ENCODE data around the gene PRKCE. TPM values are rescaled to one million over a fixed set of nuclear protein-coding genes. Genes with fewer than 3 reads are reported as not detected.

Gene PRKCE
- total RNA-seq, 1 donor from 2014 or later = 4.6 TPM

DNA sequence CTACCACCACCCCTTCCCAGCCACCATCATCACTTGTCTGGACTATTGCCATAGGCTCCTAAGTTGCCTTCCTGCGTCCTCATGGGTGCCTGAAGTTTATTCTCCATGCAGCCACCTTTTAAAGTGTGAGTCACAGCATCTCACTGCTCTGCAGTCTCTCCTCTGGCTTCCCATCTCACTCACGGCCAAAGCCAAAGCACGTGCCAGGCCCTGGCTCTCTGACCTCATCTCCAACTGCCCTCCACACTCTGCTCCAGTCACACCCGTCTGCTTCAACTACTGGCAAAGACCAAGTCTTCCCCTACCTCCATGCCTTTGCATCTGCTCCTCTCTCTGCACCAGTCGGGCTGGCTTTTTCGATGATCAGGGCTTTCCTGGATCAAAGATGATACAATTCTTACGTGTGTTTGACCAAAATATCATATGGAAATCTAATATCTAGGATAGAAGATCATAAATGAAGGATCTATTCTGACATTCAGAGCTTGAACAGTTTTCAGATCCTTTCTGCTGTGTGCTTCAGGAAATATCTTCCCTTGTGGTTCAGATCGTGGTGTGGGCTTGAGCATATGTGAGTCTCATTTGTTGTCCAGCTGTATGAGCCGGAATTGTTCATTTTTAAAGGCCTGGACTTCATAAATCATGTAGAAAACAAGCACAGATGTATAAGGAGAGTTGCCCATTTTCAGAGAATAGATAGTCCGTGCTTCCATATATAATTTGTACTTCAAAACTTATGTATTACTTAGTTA lies 175.6 kb downstream of the PRKCE start:
- intact Hi-C loops (cut with DNase I) = no loop called here
- H3K27ac ChIP-seq = no peak overlapping the region
- H3K27me3 ChIP-seq = no peaks in the 10 kb centered on the region
- H3K36me3 ChIP-seq = no peaks in the 10 kb centered on the region
- no peak overlapping the region for H3K4me3 ChIP-seq
- peaks cover 17 to 35% of the 10 kb centered on the region in 2 donors for H3K4me1 ChIP-seq
- TF ChIP-seq, protein P1, sequence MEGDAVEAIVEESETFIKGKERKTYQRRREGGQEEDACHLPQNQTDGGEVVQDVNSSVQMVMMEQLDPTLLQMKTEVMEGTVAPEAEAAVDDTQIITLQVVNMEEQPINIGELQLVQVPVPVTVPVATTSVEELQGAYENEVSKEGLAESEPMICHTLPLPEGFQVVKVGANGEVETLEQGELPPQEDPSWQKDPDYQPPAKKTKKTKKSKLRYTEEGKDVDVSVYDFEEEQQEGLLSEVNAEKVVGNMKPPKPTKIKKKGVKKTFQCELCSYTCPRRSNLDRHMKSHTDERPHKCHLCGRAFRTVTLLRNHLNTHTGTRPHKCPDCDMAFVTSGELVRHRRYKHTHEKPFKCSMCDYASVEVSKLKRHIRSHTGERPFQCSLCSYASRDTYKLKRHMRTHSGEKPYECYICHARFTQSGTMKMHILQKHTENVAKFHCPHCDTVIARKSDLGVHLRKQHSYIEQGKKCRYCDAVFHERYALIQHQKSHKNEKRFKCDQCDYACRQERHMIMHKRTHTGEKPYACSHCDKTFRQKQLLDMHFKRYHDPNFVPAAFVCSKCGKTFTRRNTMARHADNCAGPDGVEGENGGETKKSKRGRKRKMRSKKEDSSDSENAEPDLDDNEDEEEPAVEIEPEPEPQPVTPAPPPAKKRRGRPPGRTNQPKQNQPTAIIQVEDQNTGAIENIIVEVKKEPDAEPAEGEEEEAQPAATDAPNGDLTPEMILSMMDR (IDR thresholded peaks at IDR 0.05) = no peak
- peaks cover 0 to 6% of the 10 kb centered on the region in 2 donors for H3K9me3 ChIP-seq
- peak; percentile 32 to 87 for DNase-seq (ENCODE audit: low spot score in 2 of 2)

DNA sequence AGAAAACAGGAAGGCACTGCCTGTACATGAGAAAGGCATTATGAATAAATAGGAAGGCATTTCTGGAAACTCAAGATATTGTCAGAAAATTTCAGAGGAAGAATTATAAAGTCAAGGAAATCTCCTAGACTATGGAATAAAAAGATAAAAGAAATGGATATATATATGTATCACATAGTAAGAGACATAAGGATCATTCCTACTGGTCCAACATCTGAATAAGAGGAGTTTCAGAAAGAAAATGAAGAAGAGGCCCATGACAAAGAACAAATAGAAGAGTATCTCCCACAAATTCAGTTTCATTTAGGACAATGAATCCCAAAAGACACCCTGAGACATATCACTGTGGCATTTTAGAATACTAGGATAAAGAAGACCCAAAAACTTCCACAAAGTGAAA lies 178.8 kb downstream of the PRKCE start:
- TF ChIP-seq, protein P1 (IDR thresholded peaks at IDR 0.05) = no peak
- DNase-seq (ENCODE audit: low spot score in 2 of 2) = no peak
- Histone ChIP-seq H3K27me3 (no peaks in the 10 kb centered on the region), H3K4me1 (peaks cover 0 to 8% of the 10 kb centered on the region in 2 donors), H3K27ac (no peak overlapping the region), H3K36me3 (no peaks in the 10 kb centered on the region), H3K4me3 (no peak overlapping the region), H3K9me3 (peaks cover 0 to 6% of the 10 kb centered on the region in 2 donors)
- intact Hi-C loops (cut with DNase I) = no loop called here

DNA sequence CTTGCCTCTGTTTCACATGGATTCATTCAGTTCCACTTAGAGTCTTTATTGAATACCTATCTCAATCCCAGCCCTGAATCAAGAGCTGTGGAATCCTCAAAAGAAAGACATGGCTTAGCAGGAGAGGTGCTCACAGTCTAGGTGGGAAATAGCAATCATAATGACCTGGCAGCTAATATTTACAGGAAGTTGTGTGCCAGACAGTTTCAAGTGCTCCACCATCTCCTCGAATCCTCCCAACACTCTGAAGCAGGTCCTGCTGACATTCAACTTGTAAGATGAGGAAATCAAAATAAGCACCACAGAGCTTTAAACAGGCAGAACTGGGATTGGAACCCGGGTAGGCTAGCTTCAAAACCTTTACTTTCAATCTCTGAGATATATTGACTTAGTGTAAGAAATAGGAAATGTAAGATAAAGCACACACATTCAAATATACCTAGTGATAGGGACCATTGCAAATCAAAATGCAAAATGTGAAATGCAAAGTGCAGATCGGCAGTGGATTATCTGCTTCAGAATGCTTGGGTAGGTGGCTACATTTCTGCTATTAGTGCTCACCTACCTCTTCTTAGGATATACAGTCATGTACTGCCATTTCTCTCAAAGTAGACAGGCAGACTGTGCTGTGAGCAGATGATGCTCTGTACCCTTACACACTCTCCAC lies 182.0 kb downstream of the PRKCE start:
- DNase-seq (ENCODE audit: low spot score in 2 of 2) = no peak
- no peaks in the 10 kb centered on the region for H3K4me1 ChIP-seq
- no peak overlapping the region for H3K4me3 ChIP-seq
- TF ChIP-seq, protein P1 (IDR thresholded peaks at IDR 0.05) = no peak
- H3K27ac ChIP-seq = no peak overlapping the region
- intact Hi-C loops (cut with DNase I) = no loop called here
- no peaks in the 10 kb centered on the region for H3K36me3 ChIP-seq
- H3K27me3 ChIP-seq = no peaks in the 10 kb centered on the region
- peaks cover 0 to 6% of the 10 kb centered on the region in 2 donors for H3K9me3 ChIP-seq

DNA sequence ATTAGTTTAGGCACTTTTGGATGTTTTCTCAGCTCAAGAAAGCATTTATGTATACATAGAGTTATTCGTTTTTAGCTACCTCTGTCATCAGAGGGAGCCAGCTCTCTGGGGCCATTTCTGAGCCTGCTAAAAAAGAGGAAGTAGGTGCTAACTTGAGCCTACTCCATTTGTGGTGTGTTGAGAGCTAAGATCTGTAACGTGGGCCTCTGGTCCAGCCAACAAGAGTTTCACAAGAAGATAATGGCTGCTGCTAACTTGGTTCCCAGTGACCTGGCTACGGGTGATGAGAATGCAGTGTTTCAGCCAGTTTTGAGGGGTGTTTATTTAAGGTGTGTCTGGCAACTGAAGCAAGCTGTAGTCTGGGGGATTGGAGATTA lies 182.5 kb downstream of the PRKCE start:
- no peaks in the 10 kb centered on the region for H3K27me3 ChIP-seq
- no peak for DNase-seq (ENCODE audit: low spot score in 2 of 2)
- peaks cover 0 to 6% of the 10 kb centered on the region in 2 donors for H3K9me3 ChIP-seq
- TF ChIP-seq, protein P1 (IDR thresholded peaks at IDR 0.05) = no peak
- intact Hi-C loops (cut with DNase I) = no loop called here
- no peaks in the 10 kb centered on the region for H3K36me3 ChIP-seq
- no peak overlapping the region for H3K4me3 ChIP-seq
- H3K27ac ChIP-seq = no peak overlapping the region
- H3K4me1 ChIP-seq = no peaks in the 10 kb centered on the region

DNA sequence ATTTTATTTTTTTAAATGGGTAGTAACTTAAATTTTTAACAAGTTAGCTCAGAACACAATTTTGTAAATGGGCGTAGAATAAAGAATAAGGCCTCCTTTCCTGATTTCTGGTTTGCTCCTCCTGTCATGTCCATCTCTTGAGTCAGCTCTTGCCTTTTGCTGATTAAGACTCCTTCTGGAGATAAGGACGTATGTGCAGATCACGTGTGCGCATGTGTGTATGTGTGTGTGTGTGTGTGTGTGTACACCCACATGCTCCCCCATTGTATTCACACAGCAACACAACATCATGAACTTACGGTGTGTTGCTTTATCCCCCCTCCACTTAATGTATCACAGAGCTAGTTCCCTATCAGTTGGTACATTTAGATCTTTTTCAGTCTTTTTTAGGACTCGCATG lies 182.9 kb downstream of the PRKCE start:
- Histone ChIP-seq H3K36me3 (no peaks in the 10 kb centered on the region), H3K4me1 (peaks cover 0 to under 1% of the 10 kb centered on the region in 2 donors), H3K4me3 (no peak overlapping the region), H3K27me3 (no peaks in the 10 kb centered on the region), H3K27ac (no peak overlapping the region), H3K9me3 (peaks cover 0 to 6% of the 10 kb centered on the region in 2 donors)
- intact Hi-C loops (cut with DNase I) = no loop called here
- TF ChIP-seq, protein P1 (IDR thresholded peaks at IDR 0.05) = no peak
- DNase-seq (ENCODE audit: low spot score in 2 of 2) = no peak

Data from ascending aorta (tissue), 2 donors.